Mesendoderm (in vitro differentiated cells): ENCODE results near the gene LAMTOR1.
A peak's percentile ranks its signal among the peaks of the same experiment; 100 is the strongest.

ENCODE experiments used
- DNase-seq: peaks from one replicate; pipeline ENCODE4 v3.0.0; 2013
- H2AK5ac ChIP-seq: 2 replicates; pipeline ENCODE4 v1.6.1; 2013; ENCODE audit warnings: low read length, inconsistent platforms
- H2BK120ac ChIP-seq: 2 replicates; pipeline ENCODE4 v1.6.1; 2013; ENCODE audit warnings: low read depth, mild to moderate bottlenecking, low read length, moderate library complexity, mixed read lengths
- H2BK15ac ChIP-seq: replicated peaks from 2 replicates; pipeline ENCODE4 v1.6.1; 2013; ENCODE audit warnings: low read depth, mild to moderate bottlenecking, moderate library complexity
- H2BK5ac ChIP-seq: 2 replicates; pipeline ENCODE4 v1.6.1; 2013; ENCODE audit warnings: low read length, inconsistent platforms
- H3K18ac ChIP-seq: 2 replicates; pipeline ENCODE4 v1.6.1; 2013; ENCODE audit warnings: mild to moderate bottlenecking, low read length, mixed read lengths
- H3K23ac ChIP-seq: one replicate; pipeline ENCODE4 v1.6.1; 2013; ENCODE audit warnings: low read length
- H3K27ac ChIP-seq: 2 replicates; pipeline ENCODE4 v1.5.1; 2013; ENCODE audit warnings: low read depth, mild to moderate bottlenecking, inconsistent platforms, low read length, moderate library complexity
- H3K27me3 ChIP-seq: 2 replicates; pipeline ENCODE4 v1.6.1; 2013; ENCODE audit warnings: low read length, control low read depth, mild to moderate bottlenecking, inconsistent platforms; ENCODE audit not compliant: insufficient read depth, poor library complexity
- H3K36me3 ChIP-seq: 2 replicates; pipeline ENCODE4 v1.6.1; 2013; ENCODE audit warnings: low read length, inconsistent platforms; ENCODE audit not compliant: control insufficient read depth, insufficient read depth
- H3K4ac ChIP-seq: one replicate; pipeline ENCODE4 v1.6.1; 2013; ENCODE audit warnings: low read depth, mild to moderate bottlenecking, low read length, moderate library complexity
- H3K4me1 ChIP-seq: 2 replicates; pipeline ENCODE4 v1.6.1; 2013; ENCODE audit warnings: low read depth, low read length, inconsistent platforms; ENCODE audit not compliant: control insufficient read depth
- H3K4me2 ChIP-seq: 2 replicates; pipeline ENCODE4 v1.6.1; 2013; ENCODE audit warnings: low read length
- H3K4me3 ChIP-seq: 2 replicates; pipeline ENCODE4 v1.5.1; 2013; ENCODE audit warnings: mild to moderate bottlenecking, low read length
- H3K56ac ChIP-seq: one replicate; pipeline ENCODE4 v1.6.1; 2013; ENCODE audit warnings: low read length
- H3K79me1 ChIP-seq: 2 replicates; pipeline ENCODE4 v1.6.1; 2013; ENCODE audit warnings: low read length, inconsistent platforms
- H3K79me2 ChIP-seq: 2 replicates; pipeline ENCODE4 v1.6.1; 2013; ENCODE audit warnings: mild to moderate bottlenecking, low read length; ENCODE audit not compliant: control insufficient read depth, insufficient read depth
- H3K9ac ChIP-seq: 2 replicates; pipeline ENCODE4 v1.6.1; 2013; ENCODE audit warnings: low read length, inconsistent platforms
- H4K5ac ChIP-seq: one replicate; pipeline ENCODE4 v1.6.1; 2013; ENCODE audit warnings: low read length
- H4K8ac ChIP-seq: one replicate; pipeline ENCODE4 v1.6.1; 2013; ENCODE audit warnings: low read depth, mild to moderate bottlenecking, control low read depth, low read length, moderate library complexity
- WGBS: extraction: QIAGEN DNeasy Blood & Tissue Kit; methylation state at CpG from one replicate; pipeline ENCODE4 v1.1.7; 2013; ENCODE audit warnings: low lambda C conversion rate, missing lambda C conversion rate; ENCODE audit not compliant: insufficient coverage; ENCODE audit errors: extremely low coverage; 5-methylcytosine and 5-hydroxymethylcytosine counted together

Gene LAMTOR1

GRCh38 chr11:72114570-72114969 is 11.5 kb upstream of the LAMTOR1 start:
- Histone ChIP-seq H3K9ac (no peak overlapping the region), H2BK120ac (no peak overlapping the region), H3K4ac (no peak overlapping the region), H3K56ac (no peak overlapping the region), H2AK5ac (no peak overlapping the region), H3K23ac (no peak overlapping the region), H4K5ac (no peak overlapping the region), H3K4me2 (no peak overlapping the region), H3K79me2 (no peaks in the 10 kb centered on the region), H4K8ac (no peak overlapping the region), H3K79me1 (no peaks in the 10 kb centered on the region), H3K4me1 (peaks cover 2% of the 10 kb centered on the region), H3K4me3 (no peak overlapping the region), H3K27ac (no peak overlapping the region), H2BK5ac (no peak overlapping the region), H2BK15ac (no peak overlapping the region), H3K18ac (no peak overlapping the region), H3K36me3 (no peaks in the 10 kb centered on the region), H3K27me3 (no peaks in the 10 kb centered on the region)
- no peak for DNase-seq
- WGBS = no CpG with 5 or more reads among the region's 1 CpG

- Histone ChIP-seq H2AK5ac (no peak overlapping the region), H3K18ac (no peak overlapping the region), H3K23ac (no peak overlapping the region), H3K79me1 (no peaks in the 10 kb centered on the region), H3K4me3 (no peak overlapping the region), H2BK5ac (no peak overlapping the region), H3K4ac (peak overlapping the region; percentile 56), H3K56ac (peak overlapping the region; percentile 91), H3K27me3 (no peaks in the 10 kb centered on the region), H3K79me2 (no peaks in the 10 kb centered on the region), H3K4me2 (peak overlapping the region; percentile 49), H3K36me3 (no peaks in the 10 kb centered on the region), H3K27ac (no peak overlapping the region), H3K4me1 (peaks cover 2% of the 10 kb centered on the region), H2BK120ac (no peak overlapping the region), H3K9ac (peak overlapping the region; percentile 69), H4K8ac (peak overlapping the region; percentile 88), H2BK15ac (no peak overlapping the region), H4K5ac (peak overlapping the region; percentile 60)
- no CpG with 5 or more reads among the region's 9 CpGs for WGBS
- no peak for DNase-seq
Measured at GRCh38 chr11:72112978-72113808, 10.1 kb upstream of the LAMTOR1 start.

GRCh38 chr11:72112143-72112977 is 9.3 kb upstream of the LAMTOR1 start, which contains the start of gene ANAPC15:
Gene ANAPC15 (minus strand): TSS chr11:72112695. CDS start chr11:72111276, 1,419 bp downstream.
- WGBS = no CpG with 5 or more reads among the region's 49 CpGs
- Histone ChIP-seq H3K79me1 (no peaks in the 10 kb centered on the region), H3K4me1 (peaks cover 2% of the 10 kb centered on the region), H4K5ac (peak within 1 kb of the TSS; percentile 60), H4K8ac (peak within 1 kb of the TSS; percentile 88), H2BK15ac (no peak within 1 kb of the TSS), H3K23ac (peak within 1 kb of the TSS; percentile 54), H3K9ac (peak within 1 kb of the TSS; percentile 92), H3K36me3 (no peaks in the 10 kb centered on the region), H2AK5ac (peak within 1 kb of the TSS; percentile 75), H2BK5ac (peak within 1 kb of the TSS; percentile 85), H3K27ac (peak within 1 kb of the TSS; percentile 81), H3K27me3 (no peaks in the 10 kb centered on the region), H3K4me2 (peak within 1 kb of the TSS; percentile 94), H3K79me2 (no peaks in the 10 kb centered on the region), H3K4ac (peak within 1 kb of the TSS; percentile 60), H3K56ac (peak within 1 kb of the TSS; percentile 96), H2BK120ac (no peak within 1 kb of the TSS), H3K4me3 (peak within 1 kb of the TSS; percentile 67), H3K18ac (peak within 1 kb of the TSS; percentile 92)
- DNase-seq = peak; percentile 100

DNA sequence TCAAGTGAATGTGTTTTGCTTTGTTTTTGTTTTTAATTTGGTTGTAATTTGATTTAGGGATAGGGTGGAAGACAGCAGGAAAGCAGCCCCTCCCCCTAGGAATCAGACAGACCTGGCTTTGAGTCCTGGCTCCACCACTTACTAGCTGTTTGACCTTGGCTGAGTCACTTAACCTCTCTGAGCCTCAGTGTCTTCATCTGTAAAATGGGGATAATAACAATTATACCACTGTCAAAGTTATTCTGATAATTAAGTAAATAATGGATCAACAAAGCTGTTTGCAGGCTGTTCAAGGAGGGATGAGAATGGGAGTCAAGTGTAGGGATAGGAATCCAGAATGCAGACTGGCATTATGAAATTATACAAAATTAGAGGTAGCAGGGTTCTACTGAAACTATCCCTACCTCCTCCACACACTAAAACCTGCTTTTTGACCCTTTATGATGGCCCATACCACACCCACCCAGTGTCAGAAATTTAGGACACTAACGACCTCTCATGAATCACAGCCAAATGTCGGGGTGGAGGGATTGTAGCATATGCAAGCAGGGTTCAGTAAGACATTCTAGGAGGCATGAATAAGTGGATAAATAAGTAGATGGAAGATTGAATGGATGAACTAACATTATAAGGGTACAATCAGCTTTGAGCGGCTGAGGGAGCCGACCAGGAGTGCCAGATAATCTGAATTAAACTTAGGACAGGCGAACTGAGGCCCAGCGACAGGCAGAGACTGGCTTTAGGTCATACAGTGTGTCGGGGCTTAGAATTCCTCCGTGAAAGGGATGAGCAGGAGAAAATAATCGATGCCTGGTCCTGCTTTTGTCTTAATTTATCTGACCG is 8.4 kb upstream of the LAMTOR1 start:
- Histone ChIP-seq H3K4me3 (peak overlapping the region; percentile 67), H3K79me1 (no peaks in the 10 kb centered on the region), H2BK15ac (no peak overlapping the region), H2BK5ac (no peak overlapping the region), H3K4ac (peak overlapping the region; percentile 60), H2AK5ac (peak overlapping the region; percentile 75), H3K27me3 (no peaks in the 10 kb centered on the region), H3K56ac (peak overlapping the region; percentile 96), H4K5ac (no peak overlapping the region), H2BK120ac (no peak overlapping the region), H3K9ac (peak overlapping the region; percentile 92), H3K23ac (peak overlapping the region; percentile 54), H3K79me2 (no peaks in the 10 kb centered on the region), H3K4me1 (peaks cover 2% of the 10 kb centered on the region), H4K8ac (no peak overlapping the region), H3K36me3 (no peaks in the 10 kb centered on the region), H3K27ac (peak overlapping the region; percentile 19), H3K4me2 (peak overlapping the region; percentile 94), H3K18ac (no peak overlapping the region)
- DNase-seq = no peak
- no CpG with 5 or more reads among the region's 10 CpGs for WGBS

DNA sequence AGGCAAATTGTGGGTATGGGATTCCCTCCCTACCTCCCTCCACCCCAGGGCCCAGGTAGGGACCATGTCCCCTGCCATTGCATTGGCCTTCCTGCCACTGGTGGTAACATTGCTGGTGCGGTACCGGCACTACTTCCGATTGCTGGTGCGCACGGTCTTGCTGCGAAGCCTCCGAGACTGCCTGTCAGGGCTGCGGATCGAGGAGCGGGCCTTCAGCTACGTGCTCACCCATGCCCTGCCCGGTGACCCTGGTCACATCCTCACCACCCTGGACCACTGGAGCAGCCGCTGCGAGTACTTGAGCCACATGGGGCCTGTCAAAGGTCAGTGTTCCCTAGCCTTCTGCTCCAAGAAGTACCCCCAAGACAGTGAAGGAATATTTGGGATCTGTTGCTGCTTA is 2.8 kb upstream of the LAMTOR1 start, which contains the start of gene TOMT:
TOMT (plus strand) TSS at position 37 of the 400 bp plus-strand sequence; CDS start at position 65, 28 bp downstream.
- H3K79me2 ChIP-seq = peaks cover 21% of the 10 kb centered on the region
- H3K56ac ChIP-seq = no peak within 1 kb of the TSS
- peaks cover 14% of the 10 kb centered on the region for H3K79me1 ChIP-seq
- no peak within 1 kb of the TSS for H3K18ac ChIP-seq
- H3K4me2 ChIP-seq = no peak within 1 kb of the TSS
- no peak for DNase-seq
- no peaks in the 10 kb centered on the region for H3K27me3 ChIP-seq
- H3K4ac ChIP-seq = no peak within 1 kb of the TSS
- no CpG with 5 or more reads among the region's 14 CpGs for WGBS
- H2BK5ac ChIP-seq = no peak within 1 kb of the TSS
- no peak within 1 kb of the TSS for H3K23ac ChIP-seq
- no peak within 1 kb of the TSS for H2BK120ac ChIP-seq
- no peak within 1 kb of the TSS for H3K9ac ChIP-seq
- no peak within 1 kb of the TSS for H2AK5ac ChIP-seq
- H3K4me3 ChIP-seq = no peak within 1 kb of the TSS
- H2BK15ac ChIP-seq = no peak within 1 kb of the TSS
- H3K4me1 ChIP-seq = peaks cover 5% of the 10 kb centered on the region
- H3K36me3 ChIP-seq = no peaks in the 10 kb centered on the region
- H4K5ac ChIP-seq = no peak within 1 kb of the TSS
- no peak within 1 kb of the TSS for H3K27ac ChIP-seq
- H4K8ac ChIP-seq = no peak within 1 kb of the TSS
